ENCODE results near the gene LYRM7. TPM values are rescaled to one million over a fixed set of nuclear protein-coding genes. Genes with fewer than 3 reads are reported as not detected.

Gene LYRM7
- total RNA-seq, 8 experiments from 2014 or later = 6.0 to 15.5 (median 9.2) TPM

DNA sequence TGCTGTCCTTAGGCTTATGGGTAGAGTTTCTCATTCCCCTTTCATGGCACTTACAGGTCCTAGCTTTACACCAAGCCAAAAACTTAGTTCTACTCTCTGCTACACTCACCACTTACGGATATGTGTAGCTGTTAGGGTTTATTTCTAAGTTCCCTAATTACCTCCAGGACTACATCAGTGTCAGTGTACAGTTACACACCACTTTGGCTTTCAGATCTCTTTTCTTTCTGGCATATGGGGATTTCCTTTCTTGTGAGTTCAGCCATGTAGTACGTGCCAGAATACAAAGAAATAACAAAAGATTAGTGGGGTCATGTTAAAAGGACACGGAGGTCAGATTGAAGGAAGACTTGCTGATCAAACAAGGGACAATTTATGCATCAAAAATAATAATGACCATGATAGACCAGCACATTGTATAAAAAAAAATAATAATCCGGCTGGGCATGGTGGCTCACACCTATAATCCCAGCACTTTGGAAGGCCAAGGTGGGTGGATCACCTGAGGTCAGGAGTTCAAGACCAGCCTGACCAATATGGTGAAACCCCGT, 41.8 kb downstream of the LYRM7 start:
- H3K27ac ChIP-seq = no peak overlapping the region
- in situ Hi-C loops (cut with MboI; ENCODE audit: low pct_unique_long_range_greater_than_20kb in 2 of 9, low sequenced_read_pairs in 9 of 9, unreplicated experiment in 9 of 9) = no loop called here
- WGBS, 10 experiments = 0 to 96% (median 87%) methylated on average over 1 to 5 of the region's 5 CpGs; no CpG with 5 or more reads in 1 of the 10 experiments
- peaks cover 0 to 4% of the 10 kb centered on the region in 2 donors for H3K4me1 ChIP-seq (replicated peaks in 1 of 2)
- no peak overlapping the region for H3K4me3 ChIP-seq
- no peak for ATAC-seq (replicated peaks in 6 of 8)

DNA sequence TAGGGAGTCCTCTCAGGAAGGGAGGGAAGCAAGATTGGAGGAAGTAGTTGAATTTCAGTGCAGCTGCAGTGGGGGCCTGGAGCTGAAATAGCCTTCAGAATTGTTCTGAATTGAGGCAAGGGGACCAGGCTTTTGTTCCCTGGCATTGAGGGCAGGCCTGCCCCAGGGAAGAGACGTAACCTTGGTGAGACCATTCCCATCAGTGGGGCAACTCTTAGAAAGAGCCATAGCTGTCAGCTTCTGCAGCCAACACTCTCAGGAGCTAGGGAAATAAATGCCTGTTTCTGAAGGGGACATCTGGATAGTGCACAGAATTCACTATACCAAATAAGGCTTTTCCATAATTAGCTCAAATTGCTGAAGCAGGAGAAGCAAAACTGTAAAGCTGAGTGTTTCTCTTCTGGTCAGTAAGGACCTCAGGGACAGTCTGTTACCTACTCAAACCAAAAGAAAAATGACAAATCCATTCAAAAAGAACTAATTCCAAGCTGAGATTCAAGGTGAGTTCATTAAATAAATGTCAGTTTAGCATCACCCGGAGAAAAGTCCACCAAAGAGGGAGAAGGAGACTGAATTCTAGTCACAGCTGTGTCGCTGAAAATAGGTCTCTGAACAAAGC, 44.0 kb downstream of the LYRM7 start:
- in situ Hi-C loops (cut with MboI; ENCODE audit: low pct_unique_long_range_greater_than_20kb in 2 of 9, low sequenced_read_pairs in 9 of 9, unreplicated experiment in 9 of 9) = no loop called here
- WGBS, 10 experiments = 0 to 93% (median 65%) methylated on average over 1 to 2 of the region's 3 CpGs; no CpG with 5 or more reads in 1 of the 10 experiments
- H3K27ac ChIP-seq = no peak overlapping the region
- peak in 5 of 8 experiments; percentile 14 to 44 (median 24) for ATAC-seq (replicated peaks in 6 of 8)
- peaks cover 0 to 4% of the 10 kb centered on the region in 2 donors for H3K4me1 ChIP-seq (replicated peaks in 1 of 2)
- no peak overlapping the region for H3K4me3 ChIP-seq

DNA sequence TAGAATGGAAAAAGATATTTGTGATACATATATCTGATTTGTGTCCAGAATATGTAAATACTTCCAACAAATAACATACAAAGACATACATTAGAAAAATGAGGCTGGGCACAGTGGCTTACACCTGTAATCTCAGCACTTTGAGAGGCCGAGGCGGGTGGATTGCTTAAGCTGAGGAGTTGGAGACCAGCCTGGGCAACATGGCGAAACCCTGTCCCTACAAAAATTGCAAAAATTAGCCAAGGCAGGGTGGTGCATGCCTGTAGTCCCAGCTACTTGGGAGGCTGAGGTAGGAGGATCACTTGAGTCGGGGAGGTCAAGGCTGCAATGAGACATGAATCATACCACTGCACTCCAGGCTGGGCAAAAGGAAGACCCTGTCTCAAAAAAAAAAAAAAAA, 47.0 kb downstream of the LYRM7 start:
- no peak for ATAC-seq (replicated peaks in 6 of 8)
- 57 to 100% (median 93%) methylated on average over 1 to 4 of the region's 4 CpGs; no CpG with 5 or more reads in 1 of the 10 experiments for WGBS, 10 experiments
- peaks cover 0 to 4% of the 10 kb centered on the region in 2 donors for H3K4me1 ChIP-seq (replicated peaks in 1 of 2)
- H3K4me3 ChIP-seq = no peak overlapping the region
- H3K27ac ChIP-seq = no peak overlapping the region
- in situ Hi-C loops (cut with MboI; ENCODE audit: low pct_unique_long_range_greater_than_20kb in 2 of 9, low sequenced_read_pairs in 9 of 9, unreplicated experiment in 9 of 9) = no loop called here

DNA sequence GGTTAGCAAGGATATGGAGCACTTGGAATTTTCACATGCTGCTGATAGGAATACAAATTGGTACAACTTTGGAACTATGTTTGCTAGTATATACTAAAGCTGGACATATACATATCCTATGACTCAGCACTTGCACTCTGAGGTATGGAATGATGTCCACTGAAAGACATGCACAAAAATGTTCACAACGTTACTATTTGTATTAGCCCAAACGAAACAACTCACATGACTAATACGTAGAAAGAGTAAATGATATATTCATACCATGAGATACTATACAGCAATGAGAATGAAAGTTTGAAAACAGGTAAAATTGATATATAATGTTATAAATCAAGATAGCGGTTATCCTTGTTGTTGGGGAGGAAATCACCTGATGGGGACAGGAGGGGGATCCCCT, 47.6 kb downstream of the LYRM7 start:
- H3K27ac ChIP-seq = no peak overlapping the region
- 4 to 93% (median 67%) methylated on average over 2 to 4 of the region's 4 CpGs; no CpG with 5 or more reads in 2 of the 10 experiments for WGBS, 10 experiments
- no peak overlapping the region for H3K4me3 ChIP-seq
- H3K4me1 ChIP-seq (replicated peaks in 1 of 2) = peaks cover 0 to 4% of the 10 kb centered on the region in 2 donors
- ATAC-seq (replicated peaks in 6 of 8) = no peak
- in situ Hi-C loops (cut with MboI; ENCODE audit: low pct_unique_long_range_greater_than_20kb in 2 of 9, low sequenced_read_pairs in 9 of 9, unreplicated experiment in 9 of 9) = no loop called here

DNA sequence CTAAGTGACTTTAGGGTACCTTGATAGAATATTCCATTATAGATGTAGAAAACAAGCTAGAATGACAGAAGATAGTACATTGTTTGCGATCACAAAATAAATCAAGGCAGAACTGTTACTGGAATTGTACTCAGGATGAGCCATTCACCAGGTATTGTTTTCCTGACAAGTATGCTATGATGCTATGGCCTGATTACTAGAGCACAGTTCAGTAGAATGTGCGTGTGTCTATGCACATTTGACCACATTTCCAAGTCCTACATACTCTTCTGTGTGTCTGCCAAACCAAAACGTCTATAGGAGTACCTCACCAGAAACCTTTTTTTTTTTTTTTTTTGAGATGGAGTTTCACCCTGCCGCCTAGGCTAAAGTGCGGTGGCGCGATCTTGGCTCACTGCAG, 49.8 kb downstream of the LYRM7 start:
- in situ Hi-C loops (cut with MboI; ENCODE audit: low pct_unique_long_range_greater_than_20kb in 2 of 9, low sequenced_read_pairs in 9 of 9, unreplicated experiment in 9 of 9) = no loop called here
- Histone ChIP-seq H3K4me3 (no peak overlapping the region), H3K4me1 (replicated peaks in 1 of 2) (no peaks in the 10 kb centered on the region), H3K27ac (no peak overlapping the region)
- WGBS, 10 experiments = 0 to 100% (median 80%) methylated on average over 1 to 7 of the region's 7 CpGs; no CpG with 5 or more reads in 1 of the 10 experiments
- no peak for ATAC-seq (replicated peaks in 6 of 8)

DNA sequence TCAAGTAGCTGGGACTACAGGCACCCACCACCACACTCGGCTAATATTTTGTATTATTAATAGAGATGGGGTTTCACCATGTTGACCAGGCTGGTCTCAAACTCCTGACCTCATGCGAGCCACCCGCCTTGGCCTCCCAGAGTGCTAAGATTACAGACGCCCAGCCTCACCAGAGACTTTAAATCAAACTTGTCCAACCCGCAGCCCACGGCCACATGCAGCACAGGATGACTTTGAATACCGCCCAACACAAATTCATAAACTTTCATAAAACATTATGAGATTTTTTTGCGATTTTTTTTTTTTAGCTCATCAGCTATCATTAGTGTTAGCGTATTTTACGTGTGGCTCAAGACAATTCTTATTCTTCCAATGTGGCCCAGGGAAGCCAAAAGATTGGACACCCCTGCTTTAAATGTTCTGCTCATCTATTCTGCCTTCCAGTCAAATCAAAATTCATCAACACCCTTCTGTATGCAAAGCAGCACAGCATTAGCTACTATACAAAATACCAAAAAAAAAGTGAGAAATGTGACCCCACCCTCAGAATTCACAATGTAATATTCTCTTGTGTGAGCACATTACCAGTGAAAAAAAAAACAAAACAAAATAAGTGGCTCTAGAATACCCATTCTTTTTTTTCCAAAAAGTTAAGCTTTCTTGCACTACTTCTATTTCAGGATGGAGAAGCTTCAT, 50.4 kb downstream of the LYRM7 start:
- 22 to 100% (median 85%) methylated on average over 2 to 10 of the region's 10 CpGs; no CpG with 5 or more reads in 2 of the 10 experiments for WGBS, 10 experiments
- Histone ChIP-seq H3K27ac (no peak overlapping the region), H3K4me1 (replicated peaks in 1 of 2) (no peaks in the 10 kb centered on the region), H3K4me3 (no peak overlapping the region)
- in situ Hi-C loops (cut with MboI; ENCODE audit: low pct_unique_long_range_greater_than_20kb in 2 of 9, low sequenced_read_pairs in 9 of 9, unreplicated experiment in 9 of 9) = no loop called here
- peak in 2 of 8 experiments; percentile 74 to 79 for ATAC-seq (replicated peaks in 6 of 8)

DNA sequence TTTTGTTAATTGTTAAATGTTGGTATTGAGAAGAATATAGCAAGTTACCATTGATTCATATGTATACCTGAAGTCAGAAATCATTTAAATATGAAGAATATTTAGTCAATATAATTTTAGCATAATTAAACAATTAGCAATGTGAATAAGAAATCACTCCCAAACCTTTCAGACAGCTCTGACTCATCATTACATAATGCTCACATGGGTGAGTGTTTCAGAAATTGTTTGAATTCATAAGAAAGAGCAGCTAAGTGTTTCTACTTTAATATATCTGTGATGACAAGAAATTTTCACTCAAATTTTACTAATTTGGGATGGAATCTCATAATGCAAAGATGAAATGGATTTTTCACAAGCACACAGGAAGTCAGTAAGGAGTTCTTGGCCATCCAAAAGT, 51.1 kb downstream of the LYRM7 start:
- in situ Hi-C loops (cut with MboI; ENCODE audit: low pct_unique_long_range_greater_than_20kb in 2 of 9, low sequenced_read_pairs in 9 of 9, unreplicated experiment in 9 of 9) = no loop called here
- Histone ChIP-seq H3K27ac (no peak overlapping the region), H3K4me3 (no peak overlapping the region), H3K4me1 (replicated peaks in 1 of 2) (no peaks in the 10 kb centered on the region)
- peak in 2 of 8 experiments; percentile 25 to 31 for ATAC-seq (replicated peaks in 6 of 8)

DNA sequence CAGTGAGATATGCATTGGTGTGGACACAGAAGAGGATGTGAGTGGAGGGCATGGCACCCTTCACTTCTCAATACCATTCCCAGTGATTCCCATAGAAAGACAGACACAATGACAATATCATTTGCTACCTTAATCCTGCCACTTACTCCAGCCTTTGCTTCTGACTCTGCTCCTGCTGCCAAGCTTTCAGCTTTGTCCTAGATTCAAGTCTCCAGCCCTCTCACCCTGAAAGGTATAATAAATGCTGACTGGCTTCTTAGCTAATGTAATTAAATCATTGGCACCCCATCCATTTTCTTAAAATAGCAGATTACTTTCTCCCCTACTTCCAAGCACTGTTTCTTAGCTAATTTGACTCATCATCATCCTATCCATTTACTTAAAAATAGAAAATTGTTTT, 52.0 kb downstream of the LYRM7 start:
- H3K27ac ChIP-seq = no peak overlapping the region
- no peak for ATAC-seq (replicated peaks in 6 of 8)
- in situ Hi-C loops (cut with MboI; ENCODE audit: low pct_unique_long_range_greater_than_20kb in 2 of 9, low sequenced_read_pairs in 9 of 9, unreplicated experiment in 9 of 9) = no loop called here

DNA sequence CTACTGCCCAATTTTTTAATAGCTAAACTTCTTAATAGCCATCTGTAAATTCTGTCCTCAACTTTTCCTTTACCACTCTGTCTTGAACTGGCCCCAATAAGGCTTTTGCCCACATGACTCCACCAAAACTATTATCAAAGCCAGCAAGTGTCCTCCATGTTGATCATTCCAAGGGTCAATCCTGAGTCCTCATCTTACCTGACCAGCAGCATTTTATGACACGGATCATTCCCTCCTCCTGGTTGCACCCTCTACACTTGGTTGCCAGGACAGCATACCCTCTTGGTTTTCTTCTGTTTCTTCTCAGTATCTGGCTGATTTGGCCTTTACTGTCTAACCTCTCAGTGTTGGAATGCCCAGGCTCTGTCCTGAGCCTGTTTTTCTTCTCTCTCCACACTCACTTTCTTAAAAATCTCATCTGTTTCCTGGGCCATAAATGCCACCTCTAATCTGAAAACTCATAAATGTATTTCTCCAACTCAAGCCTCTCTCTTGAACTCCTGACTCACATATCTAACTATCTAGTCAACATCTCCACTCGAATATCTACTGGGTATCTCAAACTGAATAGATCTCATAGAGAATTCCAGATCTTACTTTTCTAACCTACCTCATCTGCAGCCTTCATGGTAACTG, 53.1 kb downstream of the LYRM7 start:
- WGBS, 10 experiments = 40 to 83% (median 65%) methylated on average over 1 to 2 of the region's 2 CpGs; no CpG with 5 or more reads in 2 of the 10 experiments
- in situ Hi-C loops (cut with MboI; ENCODE audit: low pct_unique_long_range_greater_than_20kb in 2 of 9, low sequenced_read_pairs in 9 of 9, unreplicated experiment in 9 of 9) = no loop called here

More for the DNA sequence above, 52.0 kb downstream of the LYRM7 start:
- Histone ChIP-seq H3K4me3 (no peak overlapping the region), H3K4me1 (replicated peaks in 1 of 2) (no peaks in the 10 kb centered on the region)

DNA sequence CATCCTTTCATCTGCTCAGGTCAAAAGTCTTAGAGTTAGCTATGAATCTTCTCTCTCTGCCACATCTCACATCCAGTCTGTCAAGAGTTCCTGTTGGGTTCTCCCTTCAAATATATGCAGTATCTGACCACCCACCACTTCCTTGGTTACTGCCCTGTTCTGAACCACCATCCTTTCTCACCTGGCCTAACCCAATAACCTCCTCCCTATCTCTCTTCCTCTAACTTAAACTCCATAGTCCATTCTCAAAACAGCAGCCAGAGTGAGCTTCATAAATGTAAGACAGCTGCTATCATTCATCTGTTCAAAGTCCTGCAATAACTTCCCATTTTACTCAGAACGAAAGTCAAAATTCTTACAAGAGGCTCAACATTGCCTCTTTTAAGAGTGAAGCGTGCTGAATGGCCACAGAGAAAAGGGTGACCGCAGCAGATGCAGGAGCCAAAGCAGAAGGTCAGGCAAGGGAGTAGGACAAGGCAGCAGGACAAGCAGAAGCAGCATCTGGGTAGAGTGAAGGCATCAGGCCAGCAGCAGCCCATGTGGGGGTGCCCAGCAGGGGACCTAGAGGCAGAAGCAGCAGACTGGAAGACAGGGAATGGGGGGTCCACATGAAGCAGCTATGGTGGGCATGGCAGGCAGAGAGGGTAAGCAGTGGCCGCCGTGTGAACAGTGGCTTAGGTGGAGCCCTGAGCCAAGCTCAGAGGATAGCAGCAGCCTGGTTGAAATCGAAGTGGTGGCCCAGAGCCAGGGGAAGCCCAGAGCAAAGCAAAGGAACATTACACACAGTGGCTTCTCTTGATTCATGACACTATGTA, 53.9 kb downstream of the LYRM7 start:
- H3K4me1 ChIP-seq (replicated peaks in 1 of 2) = no peaks in the 10 kb centered on the region
- in situ Hi-C loops (cut with MboI; ENCODE audit: low pct_unique_long_range_greater_than_20kb in 2 of 9, low sequenced_read_pairs in 9 of 9, unreplicated experiment in 9 of 9) = no loop called here
- H3K27ac ChIP-seq = no peak overlapping the region
- ATAC-seq (replicated peaks in 6 of 8) = no peak
- WGBS, 10 experiments = 49 to 100% (median 81%) methylated on average over 1 to 4 of the region's 6 CpGs; no CpG with 5 or more reads in 1 of the 10 experiments
- H3K4me3 ChIP-seq = no peak overlapping the region

More for the DNA sequence above, 53.1 kb downstream of the LYRM7 start:
- Histone ChIP-seq H3K4me3 (no peak overlapping the region), H3K4me1 (replicated peaks in 1 of 2) (no peaks in the 10 kb centered on the region), H3K27ac (no peak overlapping the region)
- ATAC-seq (replicated peaks in 6 of 8) = no peak

DNA sequence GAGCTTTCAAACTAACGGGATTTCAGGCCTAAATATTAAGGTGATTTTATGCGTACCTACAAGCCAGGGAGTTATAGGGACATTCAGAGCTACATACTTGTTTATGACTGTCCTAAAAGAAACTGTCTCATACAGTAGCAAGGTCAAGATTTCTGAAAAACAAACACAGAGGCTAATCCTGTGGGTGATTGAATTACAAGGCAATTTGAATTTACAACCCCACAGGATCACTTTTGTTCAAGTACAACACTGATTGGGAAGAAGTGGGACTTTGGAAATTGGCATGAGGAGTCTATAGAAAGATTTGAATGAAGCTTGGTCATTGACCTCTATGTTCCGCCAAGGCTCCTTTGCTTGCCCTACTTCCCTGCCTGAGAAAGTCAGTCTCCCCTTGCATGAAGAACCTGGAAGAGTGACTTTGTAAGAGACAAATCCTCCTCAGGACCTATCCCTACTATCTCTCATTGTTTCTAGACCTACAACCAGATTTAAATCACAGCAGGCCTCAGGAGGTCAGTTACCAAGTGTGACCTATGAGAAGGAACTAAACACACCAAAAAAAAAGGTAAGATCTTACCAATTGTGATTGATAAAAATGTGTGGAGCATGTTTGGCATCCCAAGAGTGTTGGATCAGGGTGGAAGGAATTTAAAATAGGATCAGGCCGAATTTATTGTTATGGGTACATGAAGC, 54.7 kb downstream of the LYRM7 start:
- no peak overlapping the region for H3K4me3 ChIP-seq
- 51 to 100% (median 73%) methylated on average over 1 to 4 of the region's 4 CpGs; no CpG with 5 or more reads in 1 of the 10 experiments for whole genome bisulfite sequencing, 10 experiments
- H3K27ac ChIP-seq = no peak overlapping the region
- in situ Hi-C loops (cut with MboI; ENCODE audit: low pct_unique_long_range_greater_than_20kb in 2 of 9, low sequenced_read_pairs in 9 of 9, unreplicated experiment in 9 of 9) = no loop called here
- H3K4me1 ChIP-seq (replicated peaks in 1 of 2) = no peaks in the 10 kb centered on the region
- no peak for ATAC-seq (replicated peaks in 6 of 8)

DNA sequence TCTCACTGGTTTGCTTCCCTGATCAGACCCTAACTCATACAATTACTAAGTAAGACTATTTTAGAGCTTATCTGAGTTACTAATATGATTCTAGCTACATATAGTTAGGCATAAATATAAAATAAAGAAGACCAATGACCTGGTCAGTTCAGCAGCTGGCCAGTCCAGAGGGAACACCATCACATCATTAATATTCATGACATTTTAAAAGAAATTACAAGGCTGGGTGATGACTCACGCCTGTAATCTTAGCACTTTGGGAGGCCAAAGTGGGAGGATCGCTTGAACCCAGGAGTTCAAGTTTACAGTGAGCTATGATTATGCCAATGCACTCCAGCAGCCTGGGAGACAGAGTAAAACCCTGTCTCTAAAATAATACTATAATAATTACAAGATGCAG, 56.2 kb downstream of the LYRM7 start:
- in situ Hi-C loops (cut with MboI; ENCODE audit: low pct_unique_long_range_greater_than_20kb in 2 of 9, low sequenced_read_pairs in 9 of 9, unreplicated experiment in 9 of 9) = no loop called here
- no peaks in the 10 kb centered on the region for H3K4me1 ChIP-seq (replicated peaks in 1 of 2)
- WGBS, 10 experiments = 58 to 94% (median 82%) methylated on average over 1 to 2 of the region's 2 CpGs; no CpG with 5 or more reads in 4 of the 10 experiments
- peak in 2 of 8 experiments; percentile 64 to 71 for ATAC-seq (replicated peaks in 6 of 8)
- H3K4me3 ChIP-seq = no peak overlapping the region
- H3K27ac ChIP-seq = no peak overlapping the region
